NCI-H1436 (cell line): ENCODE measurements around the gene PPP1R12A.
A peak's percentile ranks its signal among the peaks of the same experiment; 100 is the strongest.
"Not testable (repeated sequence)": the region's sequence is repeated elsewhere in the genome, so short reads cannot be mapped to it uniquely, and the experiment has no call there.

ENCODE experiments used
- DNase-seq: peaks from one replicate; lab custom pipeline; 2025; lab: John Stamatoyannopoulos, UW

PPP1R12A gene

DNA sequence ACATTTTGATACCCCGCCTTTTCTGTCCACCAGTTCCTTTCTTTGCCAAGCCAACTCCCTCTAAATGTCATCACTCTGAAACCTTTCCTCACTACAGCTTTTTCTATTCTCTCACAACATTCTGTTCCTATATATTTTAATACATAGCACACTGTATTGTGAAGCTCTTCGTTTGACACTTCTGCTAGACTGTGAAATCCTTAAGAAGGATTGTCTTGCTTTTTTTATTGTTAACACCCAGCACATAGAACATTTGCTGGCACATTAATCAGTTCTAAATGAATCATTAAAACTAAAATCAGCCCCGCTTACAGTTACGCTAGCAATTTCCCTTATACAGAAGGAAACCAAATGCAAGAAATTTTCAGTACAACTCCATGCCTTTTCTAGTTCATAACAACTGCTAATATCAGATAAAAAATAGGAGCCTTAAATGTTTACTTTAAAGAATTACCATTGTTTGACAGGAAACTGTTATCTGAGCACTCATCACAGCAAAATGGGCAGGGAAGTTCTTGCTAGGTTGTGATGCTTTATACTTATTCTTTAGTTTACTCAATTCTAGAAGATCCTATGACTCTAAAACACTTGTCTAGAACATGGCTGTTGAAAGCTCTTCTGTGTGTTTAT lies 93.5 kb downstream of the PPP1R12A start:
- DNase-seq, result no peak

DNA sequence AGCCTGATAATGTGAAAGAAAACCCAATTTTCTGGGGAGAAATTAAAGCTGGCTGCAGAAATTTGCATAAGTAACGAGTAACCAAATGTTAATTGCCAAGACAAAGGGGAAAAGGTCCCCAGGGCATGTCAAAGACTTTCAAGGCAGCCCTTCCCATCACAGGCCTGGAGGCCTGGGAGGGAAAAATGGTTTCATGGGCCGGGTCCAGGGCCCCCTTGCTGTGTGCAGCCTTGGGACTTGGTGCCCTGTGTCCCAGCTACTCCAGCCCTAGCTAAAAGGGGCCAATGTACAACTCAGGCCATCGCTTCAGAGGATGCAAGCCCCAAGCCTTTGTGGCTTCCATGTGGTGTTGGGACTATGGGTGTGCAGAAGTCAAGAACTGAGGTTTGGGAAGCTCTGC lies 96.5 kb downstream of the PPP1R12A start:
- no peak for DNase-seq

- DNase-seq, result no peak
Measured at GRCh38 chr12:79837575-79837974, 97.3 kb downstream of the PPP1R12A start.

- no peak for DNase-seq
Measured at GRCh38 chr12:79835377-79835843, 99.5 kb downstream of the PPP1R12A start.

DNA sequence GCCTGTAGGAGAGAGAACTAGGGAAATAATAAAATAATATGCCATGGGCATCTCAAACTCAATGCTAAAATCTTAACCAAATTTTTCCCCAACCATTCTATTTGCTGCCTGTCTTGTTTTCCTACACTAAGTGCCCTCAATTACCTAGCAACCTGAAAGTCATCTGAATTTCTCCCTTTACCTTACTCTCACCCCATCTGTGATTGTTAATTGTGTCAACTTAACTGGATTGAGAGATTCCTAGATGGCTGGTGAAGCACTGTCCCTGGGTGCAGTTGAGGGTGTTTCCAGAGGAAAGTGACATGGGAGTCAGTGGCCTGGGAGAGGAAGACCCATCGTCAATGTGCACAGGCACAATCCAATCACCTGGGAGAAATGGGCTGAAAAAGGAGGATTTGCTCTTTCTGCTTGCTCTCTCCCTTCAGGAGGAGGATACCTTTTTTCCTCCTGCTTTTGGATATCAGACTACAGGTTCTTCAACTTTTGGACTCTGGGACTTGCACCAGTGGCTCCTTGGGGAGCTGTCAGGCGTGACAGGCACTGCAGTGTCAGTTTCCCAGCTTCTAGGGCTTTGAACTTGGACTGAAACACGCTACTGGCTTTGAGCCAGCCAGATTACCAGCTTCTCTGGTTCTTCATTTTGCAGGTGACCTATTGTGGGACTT lies 100.1 kb downstream of the PPP1R12A start:
- no peak for DNase-seq

GRCh38 chr12:79830440-79830839 lies 104.5 kb downstream of the PPP1R12A start:
- DNase-seq, result no peak

DNA sequence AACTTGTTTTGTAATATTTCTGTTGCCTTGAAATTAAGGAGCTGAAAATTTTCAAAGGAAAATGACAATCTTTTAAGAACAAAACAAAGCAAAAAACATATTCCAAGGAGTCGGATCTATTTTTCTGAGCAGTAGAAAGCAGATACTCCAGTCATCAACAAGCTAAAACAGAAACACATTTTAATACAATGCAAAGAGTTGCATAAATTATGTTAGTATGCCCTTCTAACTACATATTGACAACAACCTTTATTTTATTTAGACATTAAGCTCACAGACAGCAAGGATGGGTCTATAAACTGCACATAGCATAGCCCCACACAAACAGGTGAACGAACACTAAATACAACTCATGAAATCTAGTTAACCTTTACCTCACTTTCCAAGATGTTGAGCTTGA lies 106.0 kb downstream of the PPP1R12A start:
- no peak for DNase-seq

DNA sequence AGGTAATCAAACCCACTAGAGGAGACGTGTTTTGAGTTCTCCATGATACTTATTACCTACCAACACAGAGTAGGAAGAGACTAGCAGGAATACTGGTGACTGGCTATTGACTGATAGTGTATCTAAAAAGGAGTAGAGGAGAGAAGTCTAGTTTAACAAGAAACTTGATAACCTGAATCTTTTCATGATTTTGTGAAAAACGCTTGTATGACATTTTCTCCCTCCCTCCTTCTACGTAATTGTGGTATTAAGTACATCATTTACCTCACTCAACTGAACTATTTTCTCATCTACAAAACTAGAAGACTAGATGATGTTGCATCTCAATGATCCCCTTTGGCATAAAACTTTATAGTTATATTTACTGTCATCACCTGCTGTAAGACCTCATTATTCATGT lies 107.4 kb downstream of the PPP1R12A start:
- no peak for DNase-seq

GRCh38 chr12:79826267-79827128 lies 108.4 kb downstream of the PPP1R12A start:
- no peak for DNase-seq

DNA sequence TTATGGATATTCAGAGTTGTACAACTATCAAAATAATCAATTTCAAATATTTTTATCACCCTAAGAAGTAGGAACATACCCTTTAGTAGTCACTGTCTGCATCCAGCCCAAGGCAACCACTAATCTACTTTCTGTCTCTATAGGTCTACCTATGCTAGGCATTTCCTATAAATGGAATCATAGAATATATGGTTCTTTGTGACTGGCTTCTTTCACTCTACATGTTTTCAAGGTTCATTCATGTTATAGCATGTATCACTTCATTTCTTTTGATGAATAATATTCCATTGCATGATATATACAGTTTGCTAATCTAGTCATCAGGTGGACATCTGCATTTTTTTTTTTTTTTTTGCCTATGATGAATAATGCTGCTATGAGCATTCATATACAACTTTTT lies 112.4 kb downstream of the PPP1R12A start:
- DNase-seq, result no peak

DNA sequence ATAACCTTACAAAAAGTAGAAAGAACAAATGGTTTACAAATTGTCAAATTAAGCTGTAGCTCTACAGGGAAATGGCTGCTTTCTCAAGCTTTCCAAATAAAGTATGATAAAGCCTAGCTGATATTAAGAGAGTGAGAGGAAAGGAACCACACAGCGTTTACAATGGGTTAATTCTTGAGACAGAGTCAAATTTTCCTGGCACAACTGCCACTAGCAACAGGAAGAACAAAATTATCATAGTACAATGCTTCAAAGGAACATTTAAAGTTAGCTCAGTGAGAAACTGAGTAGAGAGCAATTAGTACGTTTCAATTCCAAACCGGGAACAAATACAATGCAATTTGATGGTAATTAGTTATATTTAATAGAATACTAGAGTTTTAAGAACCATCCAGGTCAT lies 116.0 kb downstream of the PPP1R12A start:
- no peak for DNase-seq

DNA sequence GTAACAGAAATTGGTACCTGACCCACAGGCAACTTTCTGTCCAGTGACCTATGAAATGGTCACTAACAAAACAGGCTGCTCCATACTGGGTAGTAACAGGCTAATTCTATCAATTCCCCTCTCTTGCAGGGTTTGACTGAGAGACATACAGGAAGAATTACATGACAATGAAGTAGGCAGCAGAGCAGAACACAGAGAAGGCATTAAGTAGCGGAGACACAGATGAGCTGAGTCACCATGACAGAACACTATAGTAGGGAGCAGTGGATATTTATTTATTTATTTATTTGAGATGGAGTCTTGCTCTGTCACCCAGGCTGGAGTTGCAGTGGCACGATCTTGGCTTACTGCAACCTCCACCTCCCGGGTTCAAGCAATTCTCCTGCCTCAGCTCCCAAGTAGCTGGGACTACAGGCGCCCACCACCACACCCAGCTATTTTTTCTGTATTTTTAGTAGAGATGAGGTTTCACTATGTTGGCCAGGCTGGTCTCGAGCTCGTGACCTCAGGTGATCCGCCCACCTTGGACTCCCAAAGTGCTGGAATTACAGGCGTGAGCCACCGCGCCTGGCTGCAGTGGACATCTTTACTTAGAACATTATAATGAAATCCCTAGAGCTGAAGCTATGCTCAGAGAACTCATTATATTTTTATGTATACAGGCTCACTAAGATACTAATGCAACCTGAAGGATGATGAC lies 150.4 kb downstream of the PPP1R12A start:
- DNase-seq, result not testable (repeated sequence)

- DNase-seq, result no peak
Measured at GRCh38 chr12:79782172-79782900, 152.6 kb downstream of the PPP1R12A start.

- DNase-seq, result peak; percentile 32
Measured at GRCh38 chr12:79778802-79779448, 156.0 kb downstream of the PPP1R12A start.

GRCh38 chr12:79776111-79776510 lies 158.8 kb downstream of the PPP1R12A start:
- no peak for DNase-seq

- DNase-seq, result no peak
Measured at GRCh38 chr12:79775355-79776027, 159.4 kb downstream of the PPP1R12A start.

- DNase-seq, result no peak
Measured at GRCh38 chr12:79773896-79774295, 161.0 kb downstream of the PPP1R12A start.

DNA sequence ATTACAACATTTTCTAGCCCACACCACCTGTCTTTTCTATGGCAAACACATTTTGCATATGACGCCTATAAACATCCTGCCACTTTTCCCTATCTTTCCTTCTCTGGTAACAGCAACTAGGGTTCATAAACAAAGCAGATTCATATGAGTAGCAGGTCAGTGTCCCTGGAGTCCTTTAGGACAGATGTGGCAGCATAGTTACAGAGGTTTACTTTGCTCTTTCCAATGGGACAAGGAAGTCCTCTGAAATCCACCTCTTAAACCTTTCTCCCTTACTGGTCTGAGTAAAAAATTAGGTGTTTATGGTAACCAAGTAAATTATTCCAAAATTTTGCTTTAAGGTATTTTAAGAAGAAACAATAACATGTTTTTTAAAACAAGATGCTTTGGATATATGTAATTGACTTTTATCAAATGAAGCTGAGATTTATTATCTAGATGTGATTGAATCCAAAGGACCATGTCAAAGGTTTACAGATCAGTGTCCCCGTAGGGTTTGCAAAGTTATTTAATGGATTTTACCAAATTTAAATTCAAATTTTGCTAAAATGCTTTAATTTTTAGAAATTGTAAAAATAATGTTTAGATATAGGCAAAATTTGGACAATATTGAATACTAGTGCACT lies 164.9 kb downstream of the PPP1R12A start:
- no peak for DNase-seq

GRCh38 chr12:79769189-79769859 lies 165.6 kb downstream of the PPP1R12A start:
- DNase-seq, result no peak
